Umbilical cord (tissue), 2 donors: ENCODE data around the gene MAD1L1. TPM values are rescaled to one million over a fixed set of nuclear protein-coding genes. Genes with fewer than 3 reads are reported as not detected.
"Not testable (repeated sequence)": the region's sequence is repeated elsewhere in the genome, so short reads cannot be mapped to it uniquely, and the experiment has no call there.

Experiments
- DNase-seq: peaks from one replicate; pipeline ENCODE4 v3.0.0-alpha.2; 2015; ENCODE audit warnings: low spot score
- total RNA-seq: library from RNA; depleted of rRNA; stranded (reverse); fragments of >200 nt; gene quantifications from one replicate; pipeline ENCODE4 v1.2.3, GENCODE V29; 2014; ENCODE audit warnings: low replicate concordance; ENCODE audit not compliant: insufficient read depth

Gene MAD1L1
- total RNA-seq, 1 donor from 2014 or later: 23.8 TPM

- no peak for DNase-seq
Observed at GRCh38 chr7:2004841-2005725, 227.7 kb downstream of the MAD1L1 start.

GRCh38 chr7:2003931-2004812 lies 228.6 kb downstream of the MAD1L1 start:
- no peak for DNase-seq

DNA sequence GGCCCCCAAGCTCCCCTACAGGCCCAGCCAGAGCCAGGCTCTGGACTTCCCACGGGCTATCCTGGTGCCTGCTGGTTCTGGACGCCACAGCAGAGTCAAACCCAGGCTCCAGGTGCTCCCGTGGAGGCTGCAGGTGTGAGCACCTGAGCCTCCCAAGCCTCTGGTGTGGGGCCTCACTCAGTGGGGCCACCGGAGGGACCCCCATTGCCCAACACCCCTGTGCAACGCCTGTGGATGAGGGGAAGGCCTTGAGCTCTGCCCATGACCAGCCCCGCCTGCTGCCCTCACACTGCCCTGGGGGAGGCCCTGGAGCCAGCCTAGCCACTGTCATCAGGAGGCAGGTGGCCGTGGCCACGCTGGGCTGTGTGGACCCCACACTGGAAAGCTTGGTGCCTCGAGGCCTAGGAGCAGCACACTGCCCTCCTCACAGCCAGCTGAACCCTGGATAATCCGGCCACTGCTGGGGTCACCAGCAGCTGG lies 229.3 kb downstream of the MAD1L1 start:
- DNase-seq: no peak

DNA sequence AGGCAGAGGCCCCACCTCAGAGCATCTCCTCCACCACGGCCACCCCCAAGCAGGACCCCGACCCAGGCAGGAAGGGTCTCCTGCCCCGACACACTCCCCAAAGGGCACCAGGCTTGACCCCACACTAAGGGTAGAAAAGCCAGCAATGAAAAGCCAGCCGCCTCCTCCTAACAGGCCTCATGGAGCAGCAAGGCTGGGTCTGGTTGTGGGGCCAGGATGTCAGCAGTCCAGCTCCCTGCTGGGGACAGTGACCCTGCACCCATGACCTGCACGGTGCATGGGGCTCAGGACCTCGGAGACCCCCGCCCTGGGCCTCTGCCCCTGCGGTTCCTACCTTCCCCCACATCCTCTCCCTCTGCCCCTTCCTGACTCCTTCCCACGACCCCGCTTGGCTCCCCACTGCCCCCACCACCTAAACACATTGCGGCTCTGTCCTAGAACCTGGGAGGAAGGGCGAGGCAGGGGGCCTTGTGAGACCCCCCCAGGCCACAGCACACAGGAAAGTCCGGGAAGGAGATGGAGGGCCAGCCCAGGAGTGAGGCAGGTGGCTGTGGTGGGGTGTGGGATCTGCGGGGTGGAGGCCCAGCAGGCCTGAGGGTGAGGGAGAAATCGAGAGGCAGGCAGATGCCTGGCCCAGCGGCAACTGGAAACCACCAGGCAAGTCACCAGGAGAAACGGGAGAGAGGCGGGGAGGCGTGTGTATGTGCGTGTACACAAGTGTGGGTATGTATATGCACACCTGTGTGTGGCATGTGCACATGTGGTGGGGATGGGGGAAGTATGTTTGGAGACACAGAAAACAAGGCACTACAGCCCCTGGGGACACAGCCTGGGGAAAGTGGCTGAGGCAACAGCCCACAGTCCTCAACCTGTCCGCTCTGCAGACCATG lies 229.9 kb downstream of the MAD1L1 start:
- DNase-seq: no peak

DNA sequence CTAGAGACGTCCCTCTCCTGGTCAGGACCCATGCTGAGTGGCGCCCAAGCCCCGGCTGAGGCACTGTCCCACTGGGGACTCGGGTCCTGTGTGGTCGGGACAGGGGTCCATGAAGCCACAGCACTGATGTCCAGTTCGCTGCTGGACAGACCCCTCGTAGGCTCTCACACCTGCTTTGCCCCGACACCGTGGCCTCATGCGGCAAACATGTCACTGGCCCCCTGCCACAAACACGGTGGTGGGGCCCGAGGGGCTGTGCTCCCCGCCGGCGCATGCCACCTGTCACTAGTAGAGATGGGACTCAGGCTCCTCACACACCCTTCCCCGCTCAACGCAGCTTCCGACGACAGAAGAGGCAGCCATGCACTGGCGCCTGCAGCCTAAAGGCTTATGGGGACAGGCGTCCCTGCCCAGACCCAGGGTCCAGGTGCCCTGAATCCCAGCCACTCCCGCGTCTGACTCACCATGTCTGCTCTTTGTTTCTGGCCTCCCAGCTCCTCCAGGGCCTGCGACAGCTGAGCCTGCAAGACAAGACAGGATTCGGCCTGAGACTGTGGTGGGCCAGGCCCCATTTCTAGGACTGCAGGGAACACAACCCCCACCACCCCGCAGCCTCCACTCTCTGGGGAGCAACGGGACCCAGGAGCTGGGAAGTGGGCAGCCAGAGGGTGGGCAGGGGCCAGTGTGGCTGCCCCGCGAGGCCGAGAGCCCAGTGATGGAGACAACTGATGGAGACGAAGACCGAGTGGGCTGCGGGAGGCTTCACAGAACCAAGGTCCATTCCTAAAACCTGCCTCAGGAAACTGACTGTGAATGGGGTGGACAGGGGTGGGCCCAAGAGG lies 230.9 kb downstream of the MAD1L1 start:
- peak; percentile 46 for DNase-seq

GRCh38 chr7:2000746-2001321 lies 231.9 kb downstream of the MAD1L1 start:
- DNase-seq: no peak

GRCh38 chr7:2000153-2000687 lies 232.5 kb downstream of the MAD1L1 start:
- no peak for DNase-seq

DNA sequence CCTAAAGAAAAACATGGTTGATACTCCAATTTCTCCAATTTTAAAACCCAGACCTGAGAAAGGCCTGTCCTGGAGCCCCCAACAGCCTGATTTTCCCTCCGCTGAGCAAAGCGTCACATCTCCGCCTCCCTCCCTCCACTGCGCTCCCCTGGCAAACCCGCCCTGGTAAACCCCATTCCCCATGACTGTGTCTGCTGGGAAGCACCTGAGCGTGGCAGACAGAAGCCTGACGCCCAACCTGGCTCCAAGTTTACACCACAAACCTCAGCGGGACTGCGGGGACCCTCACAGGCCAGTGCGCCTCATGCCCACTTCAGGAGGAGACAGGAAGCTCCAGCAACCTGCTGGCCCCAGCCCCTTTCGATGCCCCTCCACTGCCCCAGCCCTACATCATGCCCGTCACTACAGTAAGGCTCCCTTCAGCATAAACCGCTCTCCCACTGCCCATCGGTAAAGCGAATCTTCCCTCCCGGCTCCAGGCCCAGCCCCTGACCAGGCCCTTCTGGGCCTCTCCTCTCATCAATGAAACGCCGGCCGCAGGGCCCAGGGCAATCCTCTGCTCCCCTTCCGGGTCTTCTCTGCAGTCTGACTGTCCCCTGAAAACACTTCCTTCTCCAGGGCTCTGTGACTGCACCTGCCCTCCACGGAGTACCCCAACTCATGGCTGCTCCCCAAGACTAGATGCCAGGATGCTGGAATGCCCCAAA lies 233.3 kb downstream of the MAD1L1 start:
- DNase-seq: no peak

GRCh38 chr7:1998146-1998545 lies 234.6 kb downstream of the MAD1L1 start:
- DNase-seq: no peak

GRCh38 chr7:1997537-1998076 lies 235.1 kb downstream of the MAD1L1 start:
- no peak for DNase-seq

GRCh38 chr7:1996816-1997215 lies 235.9 kb downstream of the MAD1L1 start:
- no peak for DNase-seq

DNA sequence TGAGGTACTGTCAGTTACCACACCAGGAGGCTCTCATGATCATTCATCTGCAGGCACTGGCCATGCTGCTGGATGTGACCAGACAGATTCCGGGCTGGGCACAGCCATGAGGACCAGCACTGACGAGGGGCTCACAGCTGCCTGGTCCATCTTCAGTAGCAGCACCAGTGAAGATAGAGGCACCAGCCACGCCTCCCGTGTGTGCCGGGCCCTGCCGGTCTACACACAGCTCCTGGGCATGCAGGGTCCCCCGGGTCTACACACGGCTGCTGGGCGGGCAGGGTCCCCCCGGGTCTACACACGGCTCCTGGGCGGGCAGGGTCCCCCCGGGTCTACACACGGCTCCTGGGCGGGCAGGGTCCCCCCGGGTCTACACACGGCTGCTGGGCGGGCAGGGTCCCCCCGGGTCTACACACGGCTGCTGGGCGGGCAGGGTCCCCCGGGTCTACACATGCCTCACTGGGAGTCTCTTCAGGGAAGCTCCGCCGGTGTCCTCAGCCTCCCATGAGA lies 236.8 kb downstream of the MAD1L1 start:
- not testable (repeated sequence) for DNase-seq

GRCh38 chr7:1995426-1995825 lies 237.3 kb downstream of the MAD1L1 start:
- no peak for DNase-seq

GRCh38 chr7:1994931-1995330 lies 237.8 kb downstream of the MAD1L1 start:
- no peak for DNase-seq

DNA sequence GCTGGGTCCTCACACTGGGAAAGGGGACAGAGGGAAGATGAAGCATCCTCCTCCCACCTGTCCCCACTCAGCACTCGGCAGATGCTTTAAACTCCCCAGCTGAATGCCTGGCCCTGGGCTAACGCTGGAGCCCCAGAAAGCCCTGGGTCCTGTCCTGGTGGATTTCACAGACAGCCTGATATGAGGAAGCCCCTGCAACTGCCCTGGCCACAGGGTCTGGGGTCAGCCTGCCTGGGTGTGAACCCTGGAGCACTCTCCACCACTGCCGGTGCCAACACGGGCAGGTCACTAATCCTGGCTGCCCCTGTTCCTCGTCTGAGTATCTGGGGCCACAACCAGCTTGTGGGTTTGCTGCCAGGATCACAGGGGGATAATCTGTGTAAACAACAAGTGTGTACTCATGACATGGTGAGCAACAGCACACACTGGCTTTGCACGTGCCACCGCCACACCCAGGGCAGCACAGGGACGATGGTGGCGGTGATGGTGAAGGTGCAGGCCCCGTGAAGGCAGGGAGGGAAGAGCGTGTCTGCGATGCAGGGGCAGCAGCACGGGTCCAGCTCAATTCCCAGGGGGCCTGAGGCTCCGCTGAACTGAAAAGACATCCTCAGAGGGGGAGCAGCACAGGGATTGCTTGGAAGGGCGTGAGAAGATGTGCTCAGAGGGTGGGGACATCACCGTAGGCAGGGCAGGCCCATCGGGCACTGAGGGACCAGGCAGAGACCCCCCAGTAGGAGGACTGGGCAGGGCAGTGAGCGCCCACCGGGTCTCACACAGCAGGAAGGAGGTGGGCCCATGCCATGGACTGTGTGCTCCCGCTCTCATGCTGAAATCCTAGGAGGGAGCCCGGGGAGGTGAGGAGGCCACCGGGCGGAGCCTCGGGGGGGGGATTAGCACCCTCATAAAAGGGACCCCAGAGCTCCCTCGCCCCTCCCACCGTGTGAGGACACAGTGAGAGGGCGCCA lies 238.7 kb downstream of the MAD1L1 start:
- no peak for DNase-seq

DNA sequence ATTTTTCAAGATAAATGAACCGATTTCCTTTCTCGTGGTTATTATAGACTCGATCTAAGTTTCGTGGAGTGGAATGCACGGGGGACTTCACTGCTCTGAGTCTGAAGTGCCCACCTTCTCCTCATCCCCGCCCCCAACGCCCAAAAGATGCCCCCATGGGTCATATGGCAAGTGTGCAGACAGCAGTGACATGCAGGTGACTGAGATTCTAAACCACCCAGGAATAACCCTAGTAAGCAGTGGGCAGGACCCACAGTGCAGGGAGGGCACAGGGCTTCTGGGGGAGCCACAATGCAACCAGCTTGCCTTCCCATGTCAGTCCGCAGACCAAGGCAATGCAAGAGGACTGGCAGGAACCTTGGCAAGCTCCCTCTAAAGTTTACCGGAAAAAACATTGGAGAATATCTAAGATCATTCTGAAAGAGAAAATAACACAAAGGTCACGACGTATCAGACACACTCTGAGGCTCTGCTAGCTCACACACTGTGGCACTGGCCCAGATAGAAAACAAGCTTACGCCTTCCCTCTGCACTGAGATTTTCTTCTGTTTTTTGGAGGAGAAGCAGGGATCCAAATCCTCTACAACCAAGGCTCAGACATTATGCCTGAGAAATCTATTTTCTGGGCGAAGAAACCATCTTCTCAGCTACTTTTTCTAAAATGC lies 239.6 kb downstream of the MAD1L1 start:
- DNase-seq: peak; percentile 12

DNA sequence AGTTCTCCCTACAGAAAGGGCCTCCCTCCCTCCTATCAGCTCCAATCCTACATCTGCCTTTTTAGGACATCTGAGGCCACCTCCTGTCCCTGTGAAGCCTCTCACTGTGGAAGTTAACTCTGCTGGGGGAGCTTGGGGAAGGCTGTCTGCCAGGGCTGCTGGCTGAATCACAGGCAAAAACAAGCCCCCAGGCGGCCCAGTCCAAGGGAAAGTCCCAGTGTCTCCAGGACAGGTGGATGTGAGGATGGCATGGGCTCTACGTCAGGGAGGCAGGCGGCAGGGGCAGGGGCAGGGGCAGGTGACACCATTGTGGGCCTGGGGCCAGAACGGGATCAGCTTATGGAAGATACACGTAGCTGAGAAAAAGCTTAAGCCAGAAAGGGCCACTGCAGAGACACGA lies 240.2 kb downstream of the MAD1L1 start:
- DNase-seq: no peak
